HFFc6 (cell line): ENCODE results near the gene USP54. TPM values are rescaled to one million over a fixed set of nuclear protein-coding genes. Genes with fewer than 3 reads are reported as not detected.

Experiments used
- DNase-seq: peaks from one replicate; pipeline ENCODE4 v3.0.0-alpha.2; 2018
- H3K27ac Mint-ChIP-seq: 2 replicates; pipeline ENCODE4 v1.8.0; 2020; ENCODE audit warnings: mild to moderate bottlenecking, mixed read lengths
- H3K27me3 Mint-ChIP-seq: 2 replicates; pipeline ENCODE4 v1.8.0; 2021; ENCODE audit warnings: mild to moderate bottlenecking, moderate library complexity, mixed read lengths; ENCODE audit not compliant: insufficient read depth
- H3K36me3 Mint-ChIP-seq: 2 replicates; pipeline ENCODE4 v1.8.0; 2021; ENCODE audit warnings: low read depth, mixed read lengths
- H3K4me1 Mint-ChIP-seq: 2 replicates; pipeline ENCODE4 v1.8.0; 2020; ENCODE audit warnings: low read depth, mixed read lengths
- H3K4me3 Mint-ChIP-seq: 2 replicates; pipeline ENCODE4 v1.8.0; 2020; ENCODE audit warnings: mild to moderate bottlenecking, moderate library complexity, mixed read lengths
- H3K9me3 Mint-ChIP-seq: 2 replicates; pipeline ENCODE4 v1.8.0; 2020; ENCODE audit warnings: mild to moderate bottlenecking, mixed read lengths
- CTCF ChIP-seq: fragments of 200-600 bp; sonication (generic); IDR thresholded peaks from 2 replicates; pipeline ENCODE4 v1.5.0; 2021; ENCODE audit warnings: antibody characterized with exemption, mild to moderate bottlenecking
- total RNA-seq, 6 experiments: library from RNA; stranded (reverse); fragmentation: NEBNext Ultra II Directional; extraction: Animal tissue kit (Norgen Biotek cat#: 25700); gene quantifications; 2 replicates in 1 of 6; 3 replicates in 5 of 6; pipeline ENCODE4 v1.2.3, GENCODE V29; 2021

Gene USP54
- total RNA-seq, 6 experiments from 2014 or later, result 9.1 to 12.9 (median 10.7) TPM

GRCh38 chr10:73552819-73553715 is 38.1 kb downstream of the USP54 start:
- Mint-ChIP-seq H3K27ac (no peak overlapping the region), H3K4me1 (no peaks in the 10 kb centered on the region), H3K36me3 (peaks cover 2% of the 10 kb centered on the region; the same call in 1 of the 2 replicates), H3K9me3 (no peaks in the 10 kb centered on the region), H3K27me3 (no peaks in the 10 kb centered on the region; the same call in 1 of the 2 replicates), H3K4me3 (no peak overlapping the region)
- DNase-seq, result no peak
- TF ChIP-seq CTCF, result no peak

GRCh38 chr10:73551515-73551914 is 39.6 kb downstream of the USP54 start:
- Mint-ChIP-seq H3K9me3 (no peaks in the 10 kb centered on the region), H3K27me3 (no peaks in the 10 kb centered on the region; the same call in 1 of the 2 replicates), H3K27ac (no peak overlapping the region), H3K4me1 (no peaks in the 10 kb centered on the region), H3K36me3 (peaks cover 8% of the 10 kb centered on the region; the same call in 1 of the 2 replicates), H3K4me3 (no peak overlapping the region)
- no peak for TF ChIP-seq CTCF
- no peak for DNase-seq

GRCh38 chr10:73545357-73545756 is 45.8 kb downstream of the USP54 start:
- no peak overlapping the region for H3K4me3 Mint-ChIP-seq
- H3K27me3 Mint-ChIP-seq, result no peaks in the 10 kb centered on the region
- no peaks in the 10 kb centered on the region for H3K9me3 Mint-ChIP-seq
- peaks cover 8% of the 10 kb centered on the region; the same call in 1 of the 2 replicates for H3K36me3 Mint-ChIP-seq
- no peak for DNase-seq
- H3K27ac Mint-ChIP-seq, result no peak overlapping the region
- no peaks in the 10 kb centered on the region for H3K4me1 Mint-ChIP-seq
- TF ChIP-seq CTCF, result no peak

- TF ChIP-seq CTCF, result no peak
- H3K4me1 Mint-ChIP-seq, result peaks cover 8% of the 10 kb centered on the region
- H3K4me3 Mint-ChIP-seq, result no peak overlapping the region
- DNase-seq, result no peak
- no peaks in the 10 kb centered on the region; the same call in 1 of the 2 replicates for H3K27me3 Mint-ChIP-seq
- H3K36me3 Mint-ChIP-seq, result no peaks in the 10 kb centered on the region
- H3K27ac Mint-ChIP-seq, result no peak overlapping the region
- no peaks in the 10 kb centered on the region for H3K9me3 Mint-ChIP-seq
Observed at GRCh38 chr10:73537709-73538108, 53.4 kb downstream of the USP54 start.

GRCh38 chr10:73537288-73537687 is 53.9 kb downstream of the USP54 start:
- H3K27me3 Mint-ChIP-seq, result no peaks in the 10 kb centered on the region; the same call in 1 of the 2 replicates
- no peak overlapping the region for H3K27ac Mint-ChIP-seq
- no peaks in the 10 kb centered on the region for H3K36me3 Mint-ChIP-seq
- TF ChIP-seq CTCF, result no peak
- H3K4me3 Mint-ChIP-seq, result no peak overlapping the region
- no peak for DNase-seq
- peaks cover 8% of the 10 kb centered on the region for H3K4me1 Mint-ChIP-seq
- H3K9me3 Mint-ChIP-seq, result no peaks in the 10 kb centered on the region
